AG08395 (cell line): Measurements from ENCODE around the gene DDRGK1.
A peak's percentile ranks its signal among the peaks of the same experiment; 100 is the strongest.

Source experiments
- DNase-seq: peaks from one replicate; pipeline ENCODE4 v3.0.0; 2012; ENCODE audit warnings: mixed read lengths, low spot score

The DDRGK1 gene

GRCh38 chr20:3235666-3236324 is 31.3 kb upstream of the DDRGK1 start:
- DNase-seq, result no peak

GRCh38 chr20:3233991-3234498 is 29.6 kb upstream of the DDRGK1 start:
- no peak for DNase-seq

GRCh38 chr20:3233131-3233990 is 28.9 kb upstream of the DDRGK1 start:
- no peak for DNase-seq

GRCh38 chr20:3231889-3232588 is 27.6 kb upstream of the DDRGK1 start:
- no peak for DNase-seq

- DNase-seq, result no peak
Observed at GRCh38 chr20:3231116-3231515, 26.6 kb upstream of the DDRGK1 start.

GRCh38 chr20:3229798-3230197 is 25.3 kb upstream of the DDRGK1 start:
- no peak for DNase-seq

- DNase-seq, result no peak
Observed at GRCh38 chr20:3229158-3229557, 24.7 kb upstream of the DDRGK1 start.

- no peak for DNase-seq
Observed at GRCh38 chr20:3228750-3229032, 24.2 kb upstream of the DDRGK1 start.

GRCh38 chr20:3227936-3228749 is 23.7 kb upstream of the DDRGK1 start:
- no peak for DNase-seq

- DNase-seq, result no peak
Observed at GRCh38 chr20:3227506-3227905, 23.0 kb upstream of the DDRGK1 start.

GRCh38 chr20:3226864-3227263 is 22.4 kb upstream of the DDRGK1 start:
- no peak for DNase-seq

- no peak for DNase-seq
Observed at GRCh38 chr20:3226093-3226492, 21.6 kb upstream of the DDRGK1 start.

- no peak for DNase-seq
Observed at GRCh38 chr20:3224681-3225421, 20.4 kb upstream of the DDRGK1 start.

GRCh38 chr20:3223994-3224680 is 19.7 kb upstream of the DDRGK1 start:
- no peak for DNase-seq

- DNase-seq, result no peak
Observed at GRCh38 chr20:3223651-3223993, 19.1 kb upstream of the DDRGK1 start.

GRCh38 chr20:3222635-3223600 is 18.4 kb upstream of the DDRGK1 start:
- DNase-seq, result no peak

- DNase-seq, result no peak
Observed at GRCh38 chr20:3221398-3222226, 17.1 kb upstream of the DDRGK1 start.

- peak; percentile 61 for DNase-seq
Observed at GRCh38 chr20:3218307-3218988, 14.0 kb upstream of the DDRGK1 start.
